HCT116 (cell line): ENCODE data around the gene RFX1. TPM values are rescaled to one million over a fixed set of nuclear protein-coding genes. Genes with fewer than 3 reads are reported as not detected.
A peak's percentile ranks its signal among the peaks of the same experiment; 100 is the strongest.
"Not testable (repeated sequence)": the region's sequence is repeated elsewhere in the genome, so short reads cannot be mapped to it uniquely, and the experiment has no call there.

Experiments used
- ATAC-seq: fragments of 200-7000 bp; cut with Tn5 transposase; 2 replicates; pipeline ENCODE4 v1.9.1; 2020; ENCODE audit warnings: mild to moderate bottlenecking, moderate library complexity
- BruUV-seq: library from RNA; stranded (reverse); fragments of 400-500 nt; replicated peaks from 2 replicates; lab custom pipeline; 2021; lab: Mats Ljungman, UMichigan
- CTCF ChIA-PET: fragments of 300-600 bp; sonication (Branson Sonifier 250); formaldehyde crosslinking; loops from one replicate; lab custom pipeline; 2021; ENCODE audit warnings: antibody characterized with exemption; lab: Charles Lee
- POLR2A ChIA-PET: fragments of 300-600, 350-600 bp; sonication (Branson Sonifier 250); formaldehyde crosslinking; loops from one replicate; lab custom pipeline; 2021; ENCODE audit warnings: antibody characterized with exemption; lab: Charles Lee
- RAD21 ChIA-PET, 2 experiments: fragments of 300-600 bp; sonication (Branson Sonifier 250); formaldehyde crosslinking; loops; one replicate each; lab custom pipeline; 2023; ENCODE audit warnings: low total read pairs in 2 of 2; ENCODE audit not compliant: uncharacterized antibody in 2 of 2, unreplicated experiment in 2 of 2, low non-redundant PET in 1 of 2; lab: Charles Lee
- DNase-seq: peaks from one replicate; pipeline ENCODE4 v3.0.0-alpha.2; 2010; ENCODE audit warnings: low read depth, low spot score
- H2AFZ ChIP-seq: fragments of 200-600 bp; shearing (Covaris generic), sonication (generic); 2 replicates; pipeline ENCODE4 v1.6.1; 2017; ENCODE audit warnings: low read depth, mixed run types, mixed read lengths, antibody characterized with exemption, low read length; ENCODE audit not compliant: poor library complexity, severe bottlenecking
- H3K27ac ChIP-seq: 2 replicates; pipeline ENCODE4 v1.5.1; 2012; ENCODE audit warnings: low read depth, low read length
- H3K27me3 ChIP-seq: fragments of 200-600 bp; sonication (generic); 2 replicates; pipeline ENCODE4 v1.6.1; 2016; ENCODE audit warnings: mixed run types, low read length, mixed read lengths; ENCODE audit not compliant: insufficient read depth
- H3K36me3 ChIP-seq, 2 experiments: fragments of 200-500 bp in 1 of 2; fragments of 200-600 bp in 1 of 2; sonication (Bioruptor generic) in 1 of 2; sonication (generic) in 1 of 2; 2 replicates each; pipeline versions ENCODE4 v1.5.1 to v1.6.1; 2014 to 2016; ENCODE audit warnings: low read length in 2 of 2, inconsistent platforms in 1 of 2, mixed read lengths in 1 of 2, mixed run types in 1 of 2; ENCODE audit not compliant: insufficient read depth in 2 of 2, control insufficient read depth in 1 of 2
- H3K4me1 ChIP-seq, 2 experiments: fragments of 200-600 bp in 1 of 2; sonication (generic) in 1 of 2; 2 replicates each; pipeline versions ENCODE4 v1.5.1 to v1.6.1; 2012 to 2017; ENCODE audit warnings: low read length in 2 of 2, inconsistent platforms in 1 of 2, mild to moderate bottlenecking in 1 of 2, mixed read lengths in 1 of 2, mixed run types in 1 of 2, moderate library complexity in 1 of 2; ENCODE audit not compliant: insufficient read depth in 2 of 2, control insufficient read depth in 1 of 2
- H3K4me2 ChIP-seq: fragments of 200-600 bp; sonication (generic); 2 replicates; pipeline ENCODE4 v1.6.1; 2017; ENCODE audit warnings: mixed run types, low read length, mixed read lengths
- H3K4me3 ChIP-seq, 2 experiments: fragments of 200-600 bp in 1 of 2; sonication (generic) in 1 of 2; replicated peaks in 1 of 2; 2 replicates each; pipeline ENCODE4 v1.5.1; 2011 to 2016; ENCODE audit warnings: low read length in 2 of 2, control low read depth in 1 of 2, low read depth in 1 of 2, mild to moderate bottlenecking in 1 of 2, mixed read lengths in 1 of 2, mixed run types in 1 of 2
- H3K79me2 ChIP-seq: fragments of 200-600 bp; sonication (generic); 2 replicates; pipeline ENCODE4 v1.6.1; 2017; ENCODE audit warnings: mild to moderate bottlenecking, mixed run types, low read length, moderate library complexity, mixed read lengths; ENCODE audit not compliant: insufficient read depth
- H3K9ac ChIP-seq: fragments of 200-600 bp; sonication (generic); 2 replicates; pipeline ENCODE4 v1.6.1; 2016; ENCODE audit warnings: low read length, mixed read lengths
- H3K9me2 ChIP-seq: fragments of 200-600 bp; sonication (generic), shearing (Covaris generic); 2 replicates; pipeline ENCODE4 v1.6.1; 2017; ENCODE audit warnings: mixed run types, mild to moderate bottlenecking, moderate library complexity; ENCODE audit not compliant: insufficient read depth
- H3K9me3 ChIP-seq, 2 experiments: fragments of 200-500 bp in 1 of 2; fragments of 200-600 bp in 1 of 2; sonication (Bioruptor generic) in 1 of 2; sonication (generic) in 1 of 2; 2 replicates each; pipeline ENCODE4 v1.6.1; 2014 to 2017; ENCODE audit warnings: low read length in 2 of 2, mixed read lengths in 2 of 2, inconsistent platforms in 1 of 2, low read depth in 1 of 2, mild to moderate bottlenecking in 1 of 2, mixed run types in 1 of 2, moderate library complexity in 1 of 2; ENCODE audit not compliant: control insufficient read depth in 1 of 2, insufficient read depth in 1 of 2
- H4K20me1 ChIP-seq: fragments of 200-600 bp; sonication (generic), shearing (Covaris generic); 2 replicates; pipeline ENCODE4 v1.6.1; 2017; ENCODE audit warnings: mixed run types, mild to moderate bottlenecking, moderate library complexity; ENCODE audit not compliant: insufficient read depth
- ATF3 ChIP-seq: IDR thresholded peaks from 2 replicates; pipeline ENCODE4 v1.6.1; 2012
- CBX3 ChIP-seq: IDR thresholded peaks from 2 replicates; pipeline ENCODE4 v1.6.1; 2012; ENCODE audit warnings: low read depth
- CEBPB ChIP-seq: IDR thresholded peaks from 2 replicates; pipeline ENCODE4 v1.6.1; 2012; ENCODE audit warnings: low read depth
- EGR1 ChIP-seq: IDR thresholded peaks from 2 replicates; pipeline ENCODE4 v1.6.1; 2012; ENCODE audit warnings: low read depth
- ELF1 ChIP-seq: IDR thresholded peaks from 2 replicates; pipeline ENCODE4 v1.6.1; 2012; ENCODE audit warnings: low read depth, borderline replicate concordance
- EZH2 ChIP-seq: fragments of 200-600 bp; sonication (generic); IDR thresholded peaks from 2 replicates; pipeline ENCODE4 v1.6.1; 2017; ENCODE audit warnings: antibody characterized with exemption, mixed run types
- EZH2phosphoT487 ChIP-seq: fragments of 200-600 bp; IDR thresholded peaks from 2 replicates; pipeline ENCODE4 v1.6.1; 2018; ENCODE audit warnings: antibody characterized with exemption, borderline replicate concordance
- FOSL1 ChIP-seq: IDR thresholded peaks from 2 replicates; pipeline ENCODE4 v1.6.1; 2012; ENCODE audit warnings: low read depth
- JUND ChIP-seq: IDR thresholded peaks from 2 replicates; pipeline ENCODE4 v1.6.1; 2012
- MAX ChIP-seq: IDR thresholded peaks from 2 replicates; pipeline ENCODE4 v1.6.1; 2012
- POLR2A ChIP-seq: IDR thresholded peaks from 2 replicates; pipeline ENCODE4 v1.7.0; 2011; ENCODE audit warnings: borderline replicate concordance; ENCODE audit not compliant: insufficient read depth, insufficient read length; ENCODE audit errors: extremely low read depth
- RAD21 ChIP-seq: IDR thresholded peaks from 2 replicates; pipeline ENCODE4 v1.6.1; 2012; ENCODE audit warnings: low read depth, mild to moderate bottlenecking
- SIN3A ChIP-seq: IDR thresholded peaks from 2 replicates; pipeline ENCODE4 v1.6.1; 2012; ENCODE audit warnings: low read depth
- SP1 ChIP-seq: IDR thresholded peaks from 2 replicates; pipeline ENCODE4 v1.6.1; 2012; ENCODE audit warnings: low read depth
- SRF ChIP-seq: IDR thresholded peaks from 2 replicates; pipeline ENCODE4 v1.6.1; 2012; ENCODE audit warnings: low read depth
- TCF7L2 ChIP-seq: IDR thresholded peaks from 2 replicates; pipeline ENCODE4 v1.7.0; 2011; ENCODE audit warnings: borderline replicate concordance, inconsistent platforms; ENCODE audit not compliant: insufficient read depth, insufficient read length; ENCODE audit errors: extremely low read depth
- YY1 ChIP-seq: IDR thresholded peaks from 2 replicates; pipeline ENCODE4 v1.6.1; 2011; ENCODE audit warnings: low read length, low read depth, moderate library complexity, mild to moderate bottlenecking; ENCODE audit not compliant: insufficient replicate concordance; ENCODE audit errors: extremely low read depth
- ZBTB33 ChIP-seq: IDR thresholded peaks from 2 replicates; pipeline ENCODE4 v1.6.1; 2011; ENCODE audit warnings: mild to moderate bottlenecking, low read length, moderate library complexity; ENCODE audit not compliant: insufficient replicate concordance; ENCODE audit errors: extremely low read depth
- ZFX ChIP-seq: fragments of 450-650 bp; IDR thresholded peaks from 2 replicates; pipeline ENCODE4 v1.6.1; 2017
- ZNF274 ChIP-seq: fragments of 200-500 bp; sonication (Bioruptor generic); IDR thresholded peaks from 2 replicates; pipeline ENCODE4 v1.6.1; 2014; ENCODE audit warnings: mild to moderate bottlenecking, low read depth, low read length, inconsistent platforms
- intact Hi-C: fragments of 100-400 bp; cut with micrococcal nuclease; formaldehyde crosslinking; loops from 2 replicates; pipeline ENCODE4 v1.10.0; 2022
- total RNA-seq: library from RNA; stranded (reverse); gene quantifications from one replicate; pipeline ENCODE4 v1.2.1, GENCODE V29; 2021; ENCODE audit not compliant: unreplicated experiment

The RFX1 gene
- total RNA-seq, 1 experiment from 2014 or later, result 16.3 TPM

GRCh38 chr19:14051980-14052379, 45.9 kb upstream of the RFX1 start:
- Histone ChIP-seq H3K4me3 (no peak overlapping the region), H3K9me2 (no peaks in the 10 kb centered on the region), H3K27ac (no peak overlapping the region), H3K9ac (no peak overlapping the region), H3K79me2 (no peaks in the 10 kb centered on the region), H2AFZ (no peak overlapping the region), H3K4me2 (no peak overlapping the region), H4K20me1 (no peaks in the 10 kb centered on the region), H3K27me3 (no peaks in the 10 kb centered on the region), H3K36me3 (peaks cover 0 to 6% of the 10 kb centered on the region in 2 experiments; a peak in 2 of 4 replicates), H3K4me1 (peaks cover 0 to 3% of the 10 kb centered on the region in 2 experiments; a peak in 1 of 4 replicates), H3K9me3 (no peaks in the 10 kb centered on the region)
- no peak for ATAC-seq
- ChIA-PET CTCF (interaction anchor here (1.3 kb wide), 1 partner anchor 8 kb away, joined by 6 read pairs; no protein-coding TSS in a partner anchor), RAD21 (no interaction called here), POLR2A (no interaction called here)
- intact Hi-C loops, result no loop called here
- DNase-seq, result no peak
- no TSS peak for BruUV-seq
- TF ChIP-seq RAD21, result no peak
- no peak for TF ChIP-seq ZNF274
- no peak for TF ChIP-seq EZH2phosphoT487
- TF ChIP-seq ATF3, result no peak
- no peak for TF ChIP-seq ZBTB33
- no peak for TF ChIP-seq FOSL1
- TF ChIP-seq EZH2, result no peak
- TF ChIP-seq EGR1, result no peak
- TF ChIP-seq ELF1, result no peak
- TF ChIP-seq CBX3, result no peak
- no peak for TF ChIP-seq YY1
- TF ChIP-seq TCF7L2, result no peak
- no peak for TF ChIP-seq CEBPB
- no peak for TF ChIP-seq SRF
- TF ChIP-seq ZFX, result no peak
- no peak for TF ChIP-seq POLR2A
- TF ChIP-seq SP1, result no peak
- TF ChIP-seq MAX, result no peak
- TF ChIP-seq JUND, result no peak
- TF ChIP-seq SIN3A, result no peak

- H3K9ac ChIP-seq, H3K4me1 ChIP-seq, H3K9me3 ChIP-seq, H3K9me2 ChIP-seq, BruUV-seq, H3K36me3 ChIP-seq, H4K20me1 ChIP-seq, H3K4me3 ChIP-seq, DNase-seq, POLR2A ChIA-PET, H3K4me2 ChIP-seq, H3K27me3 ChIP-seq, H3K79me2 ChIP-seq, RAD21 ChIA-PET, H3K27ac ChIP-seq, H2AFZ ChIP-seq, intact Hi-C loops: not testable (repeated sequence)
- 0 out of 2 replicates have a peak, but pooled peaks have one; percentile 30 for ATAC-seq
- CTCF ChIA-PET, result interaction anchor here (1.3 kb wide), 1 partner anchor 9 kb away, joined by 6 read pairs; no protein-coding TSS in a partner anchor
Measured at GRCh38 chr19:14050961-14051360, 44.8 kb upstream of the RFX1 start.
